Nephron progenitor cell (in vitro differentiated cells): ENCODE results near the gene TSEN34.
"Not testable (repeated sequence)": the region's sequence is repeated elsewhere in the genome, so short reads cannot be mapped to it uniquely, and the experiment has no call there.

Experiments
- DNase-seq: peaks from one replicate; pipeline ENCODE4 v3.0.0; 2021
- H3K27ac Mint-ChIP-seq: 2 replicates; pipeline ENCODE4 v1.8.0; 2021; ENCODE audit warnings: mild to moderate bottlenecking, moderate library complexity, mixed read lengths
- H3K27me3 Mint-ChIP-seq: 2 replicates; pipeline ENCODE4 v1.8.0; 2021; ENCODE audit warnings: mild to moderate bottlenecking, low read depth, mixed read lengths; ENCODE audit not compliant: poor library complexity
- H3K36me3 Mint-ChIP-seq: 2 replicates; pipeline ENCODE4 v1.8.0; 2021; ENCODE audit warnings: low read depth, mixed read lengths
- H3K4me1 Mint-ChIP-seq: 2 replicates; pipeline ENCODE4 v1.8.0; 2021; ENCODE audit warnings: mixed read lengths
- H3K4me3 Mint-ChIP-seq: 2 replicates; pipeline ENCODE4 v1.8.0; 2021; ENCODE audit warnings: mild to moderate bottlenecking, moderate library complexity, mixed read lengths
- H3K9me3 Mint-ChIP-seq: 2 replicates; pipeline ENCODE4 v1.8.0; 2021; ENCODE audit warnings: mild to moderate bottlenecking, moderate library complexity, mixed read lengths
- TF ChIP-seq, protein P1 (sequence below): fragments of 200-600 bp; sonication (generic); IDR thresholded peaks from 2 replicates; pipeline ENCODE4 v1.5.0; 2021; ENCODE audit warnings: antibody characterized with exemption

The TSEN34 gene

DNA sequence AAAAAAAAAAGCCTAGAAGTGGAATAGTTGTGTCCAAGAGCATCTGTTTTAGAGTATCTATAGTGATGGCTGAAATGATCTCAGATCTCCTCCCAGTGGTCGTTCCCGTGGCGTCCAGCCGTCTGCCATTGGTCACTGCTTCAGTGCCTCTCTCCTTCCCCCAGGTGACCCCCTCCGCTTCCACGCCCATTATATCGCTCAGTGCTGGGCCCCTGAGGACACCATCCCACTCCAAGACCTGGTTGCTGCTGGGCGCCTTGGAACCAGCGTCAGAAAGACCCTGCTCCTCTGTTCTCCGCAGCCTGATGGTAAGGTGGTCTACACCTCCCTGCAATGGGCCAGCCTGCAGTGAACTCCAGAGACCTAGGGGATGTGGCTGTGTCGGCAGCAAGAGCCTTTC, 1.9 kb downstream of the TSEN34 start:
- H3K4me3 Mint-ChIP-seq, result peak overlapping the region; percentile 93
- TF ChIP-seq, protein P1, sequence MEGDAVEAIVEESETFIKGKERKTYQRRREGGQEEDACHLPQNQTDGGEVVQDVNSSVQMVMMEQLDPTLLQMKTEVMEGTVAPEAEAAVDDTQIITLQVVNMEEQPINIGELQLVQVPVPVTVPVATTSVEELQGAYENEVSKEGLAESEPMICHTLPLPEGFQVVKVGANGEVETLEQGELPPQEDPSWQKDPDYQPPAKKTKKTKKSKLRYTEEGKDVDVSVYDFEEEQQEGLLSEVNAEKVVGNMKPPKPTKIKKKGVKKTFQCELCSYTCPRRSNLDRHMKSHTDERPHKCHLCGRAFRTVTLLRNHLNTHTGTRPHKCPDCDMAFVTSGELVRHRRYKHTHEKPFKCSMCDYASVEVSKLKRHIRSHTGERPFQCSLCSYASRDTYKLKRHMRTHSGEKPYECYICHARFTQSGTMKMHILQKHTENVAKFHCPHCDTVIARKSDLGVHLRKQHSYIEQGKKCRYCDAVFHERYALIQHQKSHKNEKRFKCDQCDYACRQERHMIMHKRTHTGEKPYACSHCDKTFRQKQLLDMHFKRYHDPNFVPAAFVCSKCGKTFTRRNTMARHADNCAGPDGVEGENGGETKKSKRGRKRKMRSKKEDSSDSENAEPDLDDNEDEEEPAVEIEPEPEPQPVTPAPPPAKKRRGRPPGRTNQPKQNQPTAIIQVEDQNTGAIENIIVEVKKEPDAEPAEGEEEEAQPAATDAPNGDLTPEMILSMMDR, result no peak
- H3K9me3 Mint-ChIP-seq, result no peaks in the 10 kb centered on the region
- peaks cover 38% of the 10 kb centered on the region for H3K36me3 Mint-ChIP-seq
- H3K4me1 Mint-ChIP-seq, result peaks cover 28% of the 10 kb centered on the region
- H3K27ac Mint-ChIP-seq, result peak overlapping the region; percentile 34
- H3K27me3 Mint-ChIP-seq, result peaks cover 5% of the 10 kb centered on the region
- no peak for DNase-seq

DNA sequence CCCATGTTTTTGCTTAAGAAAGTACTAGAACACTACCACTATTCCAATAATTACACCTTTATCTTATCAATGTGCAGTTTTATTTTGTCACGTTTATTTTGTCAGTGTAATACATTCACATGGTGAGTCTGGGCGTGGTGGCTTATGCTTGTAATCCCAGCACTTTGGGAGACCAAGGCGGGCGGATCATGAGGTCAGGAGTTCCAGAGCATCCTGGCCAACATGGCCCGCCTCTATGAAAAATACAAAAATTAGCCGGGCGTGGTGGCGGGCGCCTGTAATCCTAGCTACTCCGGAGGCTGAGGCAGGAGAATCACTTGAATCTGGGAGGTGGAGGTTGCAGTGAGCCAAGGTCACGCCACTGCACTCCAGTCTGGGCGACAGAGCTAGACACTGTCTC, 3.4 kb downstream of the TSEN34 start:
- H3K4me1 Mint-ChIP-seq, result peaks cover 28% of the 10 kb centered on the region
- H3K27ac Mint-ChIP-seq, DNase-seq, H3K9me3 Mint-ChIP-seq, H3K4me3 Mint-ChIP-seq, H3K27me3 Mint-ChIP-seq: not testable (repeated sequence)
- H3K36me3 Mint-ChIP-seq, result peaks cover 38% of the 10 kb centered on the region

DNA sequence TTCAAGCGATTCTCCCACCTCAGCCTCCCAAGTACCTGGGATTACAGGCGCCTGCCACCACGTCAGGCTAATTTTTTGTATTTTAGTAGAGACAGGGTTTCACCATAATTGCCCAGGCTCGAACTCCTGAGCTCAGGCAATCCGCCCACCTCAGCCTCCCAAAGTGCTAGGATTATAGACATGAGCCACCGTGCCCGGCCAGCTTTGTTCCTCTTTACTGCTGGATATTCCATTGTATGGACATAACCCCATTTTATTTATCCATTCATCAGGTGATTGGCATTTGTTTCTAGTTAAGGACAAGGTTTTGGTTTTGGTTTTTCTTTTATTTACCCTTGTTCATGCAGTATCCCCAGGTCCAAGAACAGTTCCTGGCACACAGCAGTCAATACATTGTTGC, 5.4 kb downstream of the TSEN34 start:
- Mint-ChIP-seq H3K4me3 (no peak overlapping the region), H3K4me1 (peaks cover 37% of the 10 kb centered on the region), H3K27me3 (peaks cover 7% of the 10 kb centered on the region), H3K27ac (peak overlapping the region; percentile 79), H3K9me3 (no peaks in the 10 kb centered on the region), H3K36me3 (peaks cover 46% of the 10 kb centered on the region)
- DNase-seq, result no peak
- TF ChIP-seq, protein P1, result no peak

DNA sequence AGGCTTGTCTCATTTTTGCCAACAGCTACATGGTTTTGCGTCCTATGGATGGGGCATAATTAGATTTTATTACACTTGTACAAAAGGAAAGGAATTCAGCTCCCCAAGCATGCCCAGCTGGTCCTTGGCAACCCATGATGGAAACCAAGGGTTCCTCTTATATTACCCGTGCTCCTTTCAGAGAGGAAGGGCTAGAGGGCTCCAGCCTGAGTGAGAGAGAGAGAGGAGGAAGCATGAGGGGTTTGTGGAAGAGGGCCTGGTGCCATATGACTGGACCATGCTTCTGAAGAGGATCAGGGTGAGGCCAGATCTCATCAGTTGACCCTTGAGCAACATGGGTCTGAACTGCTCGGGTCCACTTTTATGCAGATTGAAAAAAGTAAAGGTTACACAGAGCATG, 6.0 kb downstream of the TSEN34 start:
- TF ChIP-seq, protein P1, result no peak
- H3K27me3 Mint-ChIP-seq, result peaks cover 5% of the 10 kb centered on the region
- H3K4me1 Mint-ChIP-seq, result peaks cover 37% of the 10 kb centered on the region
- H3K4me3 Mint-ChIP-seq, result no peak overlapping the region
- H3K9me3 Mint-ChIP-seq, result no peaks in the 10 kb centered on the region
- H3K36me3 Mint-ChIP-seq, result peaks cover 52% of the 10 kb centered on the region
- peak overlapping the region; percentile 31 for H3K27ac Mint-ChIP-seq
- no peak for DNase-seq

DNA sequence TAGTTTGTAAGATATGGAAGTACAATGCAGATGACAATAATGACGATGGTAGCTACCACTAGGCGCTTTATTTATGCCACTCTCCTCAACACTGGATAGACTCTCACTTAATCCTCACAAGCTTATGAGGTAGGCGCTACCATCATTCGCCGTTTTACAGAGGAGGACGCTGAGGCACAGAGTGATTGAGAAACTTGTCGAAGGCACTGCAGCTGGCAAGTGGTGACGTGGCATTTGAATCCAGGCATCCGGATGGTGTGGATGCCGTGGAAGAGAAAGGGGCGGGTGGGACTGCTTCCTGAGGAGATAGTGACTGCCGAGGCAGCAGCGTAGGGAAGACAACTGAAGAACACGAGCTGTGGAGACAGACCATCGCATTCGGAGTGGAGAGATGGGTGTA, 8.3 kb downstream of the TSEN34 start:
- peaks cover 5% of the 10 kb centered on the region for H3K27me3 Mint-ChIP-seq
- no peaks in the 10 kb centered on the region for H3K9me3 Mint-ChIP-seq
- peaks cover 43% of the 10 kb centered on the region for H3K4me1 Mint-ChIP-seq
- peak overlapping the region; percentile 77 for H3K4me3 Mint-ChIP-seq
- TF ChIP-seq, protein P1, result no peak
- H3K27ac Mint-ChIP-seq, result peak overlapping the region; percentile 98
- DNase-seq, result no peak
- peaks cover 59% of the 10 kb centered on the region for H3K36me3 Mint-ChIP-seq

DNA sequence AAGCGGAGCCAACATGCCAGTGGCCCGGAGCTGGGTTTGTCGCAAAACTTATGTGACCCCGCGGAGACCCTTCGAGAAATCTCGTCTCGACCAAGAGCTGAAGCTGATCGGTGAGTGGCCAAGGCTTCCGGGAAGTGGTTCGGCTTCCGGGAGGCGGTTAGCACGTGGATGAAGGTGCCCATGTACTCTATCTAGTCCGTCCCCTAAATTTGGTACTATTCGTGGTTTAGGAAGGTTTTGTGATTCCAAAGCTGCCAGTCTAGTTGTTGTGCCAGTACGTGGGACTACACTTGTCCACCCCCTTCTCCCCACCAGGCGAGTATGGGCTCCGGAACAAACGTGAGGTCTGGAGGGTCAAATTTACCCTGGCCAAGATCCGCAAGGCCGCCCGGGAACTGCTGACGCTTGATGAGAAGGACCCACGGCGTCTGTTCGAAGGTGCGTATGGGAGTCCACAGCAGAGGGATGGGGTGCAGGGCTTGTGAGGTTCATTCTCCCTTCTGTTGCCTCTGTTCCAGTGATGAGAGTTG, 10.1 kb downstream of the TSEN34 start:
- Mint-ChIP-seq H3K27me3 (peaks cover 8% of the 10 kb centered on the region), H3K4me1 (peaks cover 60% of the 10 kb centered on the region), H3K9me3 (no peaks in the 10 kb centered on the region), H3K27ac (peak overlapping the region; percentile 100), H3K4me3 (peak overlapping the region; percentile 94), H3K36me3 (peaks cover 63% of the 10 kb centered on the region)
- TF ChIP-seq, protein P1, result no peak
- DNase-seq, result no peak
